Body of pancreas (tissue), 4 donors: ENCODE measurements around the gene DCUN1D1. TPM values are rescaled to one million over a fixed set of nuclear protein-coding genes. Genes with fewer than 3 reads are reported as not detected.
A peak's percentile ranks its signal among the peaks of the same experiment; 100 is the strongest.

Experiments used
- ATAC-seq: fragments of 150-250 bp; one replicate; pipeline ENCODE4 v1.9.1; 2016
- DNase-seq, 4 donors: peaks; one replicate each; pipeline ENCODE4 v3.0.0-alpha.2; 2019
- H3K27ac ChIP-seq, 4 donors: fragments of 200-600 bp; sonication (generic); 1 replicate in 3 of 4; 2 replicates in 1 of 4; pipeline versions ENCODE4 v1.5.1 to v1.6.1; 2016 to 2019; ENCODE audit warnings: mild to moderate bottlenecking in 1 of 4, mixed read lengths in 1 of 4, moderate library complexity in 1 of 4
- H3K27me3 ChIP-seq, 2 donors: fragments of 200-600 bp; sonication (generic); one replicate each; pipeline ENCODE4 v1.6.0; 2016; ENCODE audit warnings: mild to moderate bottlenecking in 1 of 2
- H3K36me3 ChIP-seq, 2 donors: fragments of 200-600 bp; sonication (generic); replicated peaks in 1 of 2; 2 replicates each; pipeline ENCODE4 v1.5.1; 2016; ENCODE audit warnings: low read depth in 2 of 2; ENCODE audit not compliant: insufficient read depth in 1 of 2
- H3K4me1 ChIP-seq: fragments of 200-600 bp; sonication (generic); one replicate; pipeline ENCODE4 v1.6.0; 2016
- H3K4me3 ChIP-seq, 2 donors: fragments of 200-600 bp; sonication (generic); 1 replicate in 1 of 2; 2 replicates in 1 of 2; pipeline ENCODE4 v1.5.1; 2016 to 2019
- H3K9me3 ChIP-seq, 3 donors: fragments of 200-600 bp; sonication (generic); 1 replicate in 2 of 3; 2 replicates in 1 of 3; pipeline ENCODE4 v1.5.1; 2016
- POLR2A ChIP-seq, 3 donors: fragments of 450-650 bp; IDR thresholded peaks; one replicate each; pipeline ENCODE4 v1.6.1; 2016; ENCODE audit warnings: antibody characterized with exemption in 3 of 3, mild to moderate bottlenecking in 2 of 3
- WGBS, 2 donors: methylation state at CpG; one replicate each; pipeline ENCODE4 v1.1.5; 2017; 5-methylcytosine and 5-hydroxymethylcytosine counted together
- intact Hi-C: fragments of 100-400 bp; cut with DNase I; formaldehyde crosslinking; loops from one replicate; pipeline ENCODE4 v1.15.1; 2023
- total RNA-seq, 2 donors: library from RNA; depleted of rRNA; stranded (reverse); fragments of >200 nt; gene quantifications; one replicate each; pipeline ENCODE4 v1.1.0, GENCODE V29; 2016
- TF ChIP-seq, protein P1 (sequence below), 7 experiments: fragments of 450-650 bp in 4 of 7; fragments of 200-600 bp in 3 of 7; sonication (generic) in 3 of 7; IDR thresholded peaks; one replicate each; pipeline ENCODE4 v1.5.1; 2016 to 2019; ENCODE audit warnings: antibody characterized with exemption in 7 of 7

DCUN1D1 gene
- total RNA-seq, 2 donors from 2014 or later = 4.6 to 10.9 TPM

DNA sequence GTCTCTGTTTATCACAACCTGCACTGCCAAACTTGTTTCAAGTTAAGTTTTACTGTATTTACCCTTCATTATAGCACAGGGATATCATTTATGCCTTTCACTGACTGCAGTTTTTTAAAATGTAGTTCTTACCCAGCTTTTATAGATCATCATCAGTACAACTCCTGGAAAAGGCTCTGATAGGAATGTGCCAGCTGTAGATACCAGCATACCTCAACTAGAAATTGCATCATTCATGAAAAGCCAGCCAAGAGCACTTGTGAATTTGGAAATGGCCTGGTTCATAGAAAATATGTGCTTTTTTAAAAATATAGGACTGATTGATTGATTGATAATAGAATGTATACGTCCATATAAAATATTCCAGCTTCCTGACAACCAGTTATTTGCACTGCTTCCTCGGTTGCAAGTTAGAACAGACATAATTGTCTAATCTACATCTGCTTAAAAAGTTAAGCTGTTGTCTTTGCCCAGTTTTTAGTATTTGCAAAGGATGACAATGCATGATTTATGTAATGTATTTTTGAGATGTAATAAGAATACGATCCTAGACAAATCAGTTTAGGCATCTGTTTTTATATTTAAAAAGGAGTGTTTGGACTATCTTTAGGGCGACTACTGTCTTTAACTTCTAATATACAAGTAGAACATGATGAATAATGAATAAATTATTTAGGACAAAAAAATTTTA lies 58.5 kb downstream of the DCUN1D1 start:
- TF ChIP-seq, protein P1, sequence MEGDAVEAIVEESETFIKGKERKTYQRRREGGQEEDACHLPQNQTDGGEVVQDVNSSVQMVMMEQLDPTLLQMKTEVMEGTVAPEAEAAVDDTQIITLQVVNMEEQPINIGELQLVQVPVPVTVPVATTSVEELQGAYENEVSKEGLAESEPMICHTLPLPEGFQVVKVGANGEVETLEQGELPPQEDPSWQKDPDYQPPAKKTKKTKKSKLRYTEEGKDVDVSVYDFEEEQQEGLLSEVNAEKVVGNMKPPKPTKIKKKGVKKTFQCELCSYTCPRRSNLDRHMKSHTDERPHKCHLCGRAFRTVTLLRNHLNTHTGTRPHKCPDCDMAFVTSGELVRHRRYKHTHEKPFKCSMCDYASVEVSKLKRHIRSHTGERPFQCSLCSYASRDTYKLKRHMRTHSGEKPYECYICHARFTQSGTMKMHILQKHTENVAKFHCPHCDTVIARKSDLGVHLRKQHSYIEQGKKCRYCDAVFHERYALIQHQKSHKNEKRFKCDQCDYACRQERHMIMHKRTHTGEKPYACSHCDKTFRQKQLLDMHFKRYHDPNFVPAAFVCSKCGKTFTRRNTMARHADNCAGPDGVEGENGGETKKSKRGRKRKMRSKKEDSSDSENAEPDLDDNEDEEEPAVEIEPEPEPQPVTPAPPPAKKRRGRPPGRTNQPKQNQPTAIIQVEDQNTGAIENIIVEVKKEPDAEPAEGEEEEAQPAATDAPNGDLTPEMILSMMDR (IDR thresholded peaks at IDR 0.05) = no peak
- no peak for TF ChIP-seq POLR2A (IDR thresholded peaks at IDR 0.05)
- intact Hi-C loops = no loop called here
- no peaks in the 10 kb centered on the region for H3K36me3 ChIP-seq
- no peak for DNase-seq
- H3K27me3 ChIP-seq = no peaks in the 10 kb centered on the region
- peak; percentile 31 for ATAC-seq
- no peak overlapping the region for H3K4me3 ChIP-seq
- WGBS, 2 donors = 56 to 59% methylated on average over 4 of the region's 4 CpGs
- H3K27ac ChIP-seq = no peak overlapping the region
- H3K9me3 ChIP-seq = no peaks in the 10 kb centered on the region
- H3K4me1 ChIP-seq = peaks cover 22% of the 10 kb centered on the region

DNA sequence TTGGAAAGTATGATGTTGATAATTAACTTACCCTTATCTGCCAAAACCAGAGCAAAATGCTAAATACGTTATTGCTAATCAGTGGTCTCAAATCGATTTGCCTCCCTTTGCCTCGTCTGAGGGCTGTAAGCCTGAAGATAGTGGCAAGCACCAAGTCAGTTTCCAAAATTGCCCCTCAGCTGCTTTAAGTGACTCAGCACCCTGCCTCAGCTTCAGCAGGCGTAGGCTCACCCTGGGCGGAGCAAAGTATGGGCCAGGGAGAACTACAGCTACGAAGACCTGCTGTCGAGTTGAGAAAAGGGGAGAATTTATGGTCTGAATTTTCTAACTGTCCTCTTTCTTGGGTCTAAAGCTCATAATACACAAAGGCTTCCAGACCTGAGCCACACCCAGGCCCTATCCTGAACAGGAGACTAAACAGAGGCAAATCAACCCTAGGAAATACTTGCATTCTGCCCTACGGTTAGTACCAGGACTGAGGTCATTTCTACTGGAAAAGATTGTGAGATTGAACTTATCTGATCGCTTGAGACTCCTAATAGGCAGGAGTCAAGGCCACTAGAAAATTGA lies 59.7 kb downstream of the DCUN1D1 start:
- DNase-seq = peak in 1 of 4 donors; percentile 24
- ATAC-seq = peak; percentile 65
- Histone ChIP-seq H3K27me3 (no peaks in the 10 kb centered on the region), H3K9me3 (no peaks in the 10 kb centered on the region), H3K27ac (peak overlapping the region in 3 of 4 donors; percentile 0 to 45 (median 43)), H3K4me1 (peaks cover 22% of the 10 kb centered on the region), H3K36me3 (no peaks in the 10 kb centered on the region), H3K4me3 (no peak overlapping the region)
- intact Hi-C loops = no loop called here
- no peak for TF ChIP-seq POLR2A (IDR thresholded peaks at IDR 0.05)
- TF ChIP-seq, protein P1 (IDR thresholded peaks at IDR 0.05) = no peak
- WGBS, 2 donors = 38 to 45% methylated on average over 9 of the region's 9 CpGs

DNA sequence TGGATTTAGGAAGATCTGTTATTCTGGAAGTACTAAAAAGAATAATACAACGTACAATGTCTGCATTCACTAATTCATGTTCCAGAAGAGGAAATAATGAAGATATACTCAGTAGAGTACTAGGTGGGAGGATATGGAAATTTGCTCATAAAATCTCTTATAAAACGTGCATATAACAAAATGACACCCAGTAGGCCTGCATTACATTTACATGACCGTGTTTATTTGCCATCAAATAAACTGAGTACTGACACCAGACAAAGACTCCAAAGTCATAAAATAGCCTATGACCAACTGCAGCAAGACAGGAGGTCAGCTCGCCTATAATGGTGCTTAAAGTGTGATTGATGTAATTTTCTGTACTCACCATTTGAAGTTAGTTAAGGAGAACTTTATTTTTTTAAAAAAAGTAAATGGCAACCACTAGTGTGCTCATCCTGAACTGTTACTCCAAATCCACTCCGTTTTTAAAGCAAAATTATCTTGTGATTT lies 60.4 kb downstream of the DCUN1D1 start:
- Histone ChIP-seq H3K36me3 (no peaks in the 10 kb centered on the region), H3K27me3 (no peaks in the 10 kb centered on the region), H3K9me3 (no peaks in the 10 kb centered on the region), H3K27ac (peak overlapping the region in 2 of 4 donors; percentile 0 to 43), H3K4me3 (no peak overlapping the region), H3K4me1 (peaks cover 22% of the 10 kb centered on the region)
- intact Hi-C loops = no loop called here
- TF ChIP-seq POLR2A (IDR thresholded peaks at IDR 0.05) = no peak
- TF ChIP-seq, protein P1 (IDR thresholded peaks at IDR 0.05) = no peak
- no peak for DNase-seq
- no peak for ATAC-seq
- 82 to 84% methylated on average over 5 of the region's 5 CpGs for WGBS, 2 donors

DNA sequence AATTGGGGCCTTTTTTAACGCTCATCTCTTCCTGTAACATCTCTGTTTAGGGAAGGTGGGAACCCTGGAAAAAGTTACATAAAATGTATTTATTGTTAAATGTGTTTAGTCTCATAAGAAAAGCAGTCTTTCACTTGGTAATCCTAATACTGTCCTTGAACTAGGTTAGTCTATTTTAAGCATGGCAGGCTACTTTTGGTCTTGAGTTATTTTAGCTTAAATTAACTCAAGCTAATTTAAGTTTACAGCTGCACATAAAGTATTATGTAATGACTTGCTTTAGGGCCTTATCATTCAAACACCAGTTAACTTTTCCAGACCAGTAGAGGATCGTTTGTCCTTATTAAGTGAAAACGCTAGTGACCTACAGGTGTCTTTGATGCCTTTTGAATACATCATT lies 63.2 kb downstream of the DCUN1D1 start:
- WGBS, 2 donors = 55 to 62% methylated on average over 3 of the region's 3 CpGs
- no peak for ATAC-seq
- no peak for DNase-seq
- no peak for TF ChIP-seq POLR2A (IDR thresholded peaks at IDR 0.05)
- TF ChIP-seq, protein P1 (IDR thresholded peaks at IDR 0.05) = no peak
- no peak overlapping the region for H3K27ac ChIP-seq
- peaks cover 0 to 10% of the 10 kb centered on the region in 2 donors for H3K36me3 ChIP-seq
- no peaks in the 10 kb centered on the region for H3K27me3 ChIP-seq
- no peaks in the 10 kb centered on the region for H3K9me3 ChIP-seq
- intact Hi-C loops = no loop called here
- no peak overlapping the region for H3K4me3 ChIP-seq
- peaks cover 22% of the 10 kb centered on the region for H3K4me1 ChIP-seq
